SU-DHL-6 (cell line): Measurements from ENCODE around the gene CHST5.

Experiments
- H2AFZ ChIP-seq: fragments of 200-600 bp; sonication (generic); 2 replicates; pipeline ENCODE4 v1.6.1; 2014; ENCODE audit warnings: low read depth, mild to moderate bottlenecking, moderate library complexity, mixed read lengths, antibody characterized with exemption, low read length; ENCODE audit not compliant: severe bottlenecking
- H3F3A ChIP-seq: fragments of 200-600 bp; shearing (Covaris generic); 2 replicates; pipeline ENCODE4 v1.6.0; 2016; ENCODE audit warnings: antibody characterized with exemption, mild to moderate bottlenecking; ENCODE audit not compliant: insufficient read depth
- H3K27ac ChIP-seq: fragments of 200-600 bp; sonication (generic); 2 replicates; pipeline ENCODE4 v1.5.1; 2016; ENCODE audit warnings: low read depth, mild to moderate bottlenecking, low read length, moderate library complexity, mixed read lengths
- H3K27me3 ChIP-seq: fragments of 200-600 bp; sonication (generic), shearing (Covaris generic); 2 replicates; pipeline ENCODE4 v1.6.0; 2014; ENCODE audit warnings: mild to moderate bottlenecking, low read length
- H3K36me3 ChIP-seq: fragments of 200-600 bp; sonication (generic); 2 replicates; pipeline ENCODE4 v1.6.1; 2014; ENCODE audit warnings: mild to moderate bottlenecking, low read length, mixed read lengths
- H3K4me2 ChIP-seq: fragments of 300-600, 200-600 bp; shearing (Covaris generic), sonication (generic); 2 replicates; pipeline ENCODE4 v1.6.0; 2014; ENCODE audit warnings: low read length, low read depth, mild to moderate bottlenecking; ENCODE audit not compliant: poor library complexity, severe bottlenecking
- H3K4me3 ChIP-seq: fragments of 200-600 bp; sonication (generic); 2 replicates; pipeline ENCODE4 v1.5.1; 2014; ENCODE audit warnings: antibody characterized with exemption, low read length, mild to moderate bottlenecking, mixed read lengths; ENCODE audit not compliant: insufficient read depth, poor library complexity, severe bottlenecking
- H3K79me2 ChIP-seq: fragments of 200-600 bp; sonication (generic); 2 replicates; pipeline ENCODE4 v1.6.1; 2014; ENCODE audit warnings: mild to moderate bottlenecking, low read length, moderate library complexity; ENCODE audit not compliant: insufficient read depth
- H3K9ac ChIP-seq: fragments of 200-600 bp; sonication (generic); 2 replicates; pipeline ENCODE4 v1.7.0; 2014; ENCODE audit warnings: mild to moderate bottlenecking, low read length
- H3K9me2 ChIP-seq: fragments of 200-600 bp; sonication (generic); replicated peaks from 2 replicates; pipeline ENCODE4 v1.6.1; 2014; ENCODE audit warnings: low read length; ENCODE audit not compliant: insufficient read depth
- H3K9me3 ChIP-seq: fragments of 200-600 bp; sonication (generic); 2 replicates; pipeline ENCODE4 v1.6.1; 2014; ENCODE audit warnings: low read length, mixed read lengths; ENCODE audit not compliant: insufficient read depth
- H4K20me1 ChIP-seq: fragments of 200-600 bp; sonication (generic); 2 replicates; pipeline ENCODE4 v1.6.1; 2014; ENCODE audit warnings: low read depth, mild to moderate bottlenecking, antibody characterized with exemption, low read length, moderate library complexity, mixed read lengths
- EZH2phosphoT487 ChIP-seq: fragments of 200-600 bp; sonication (generic), shearing (Covaris generic); conservative IDR thresholded peaks from 2 replicates; pipeline ENCODE4 v1.6.1; 2018; ENCODE audit warnings: mild to moderate bottlenecking, antibody characterized with exemption, low read length, moderate library complexity, mixed read lengths
- TF ChIP-seq, protein P1 (sequence below): fragments of 200-600 bp; sonication (generic); IDR thresholded peaks from one replicate; pipeline ENCODE4 v1.5.1; 2017; ENCODE audit warnings: antibody characterized with exemption, mild to moderate bottlenecking, low read length, moderate library complexity; ENCODE audit not compliant: insufficient read depth, poor library complexity, severe bottlenecking

CHST5 gene

DNA sequence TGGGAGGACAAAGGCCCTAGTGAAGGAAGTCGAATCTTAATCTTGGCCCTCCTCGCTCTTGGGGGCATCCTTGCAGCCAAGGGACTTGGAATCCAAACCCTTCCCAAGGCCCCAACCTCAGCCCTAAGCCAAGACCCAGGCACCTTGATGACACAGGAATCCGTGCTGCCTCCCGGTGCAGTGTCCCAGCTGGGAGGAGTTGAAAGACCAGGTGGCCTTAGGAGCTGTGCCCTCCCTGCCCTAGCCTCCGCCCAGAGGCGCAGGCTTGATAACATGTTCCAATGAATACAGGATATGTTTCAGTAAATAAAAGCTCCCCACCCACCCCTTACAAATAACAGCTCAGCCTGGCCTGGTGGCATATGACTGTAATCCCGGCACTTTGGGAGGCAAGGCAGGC is at the start of gene CHST5:
Gene CHST5 (minus strand): TSS at position 208 of the 400 bp plus-strand sequence. CDS start 5,724 bp downstream, outside the sequence.
- Histone ChIP-seq H3K4me2 (no peak within 1 kb of the TSS), H3K36me3 (no peaks in the 10 kb centered on the region), H3K4me3 (no peak within 1 kb of the TSS), H3K9me2 (no peaks in the 10 kb centered on the region), H3F3A (no peaks in the 10 kb centered on the region), H3K27ac (no peak within 1 kb of the TSS), H3K9me3 (no peaks in the 10 kb centered on the region), H3K9ac (no peak within 1 kb of the TSS), H4K20me1 (no peaks in the 10 kb centered on the region), H3K79me2 (no peaks in the 10 kb centered on the region), H2AFZ (no peak within 1 kb of the TSS), H3K27me3 (no peaks in the 10 kb centered on the region)
- no peak for TF ChIP-seq EZH2phosphoT487
- TF ChIP-seq, protein P1, sequence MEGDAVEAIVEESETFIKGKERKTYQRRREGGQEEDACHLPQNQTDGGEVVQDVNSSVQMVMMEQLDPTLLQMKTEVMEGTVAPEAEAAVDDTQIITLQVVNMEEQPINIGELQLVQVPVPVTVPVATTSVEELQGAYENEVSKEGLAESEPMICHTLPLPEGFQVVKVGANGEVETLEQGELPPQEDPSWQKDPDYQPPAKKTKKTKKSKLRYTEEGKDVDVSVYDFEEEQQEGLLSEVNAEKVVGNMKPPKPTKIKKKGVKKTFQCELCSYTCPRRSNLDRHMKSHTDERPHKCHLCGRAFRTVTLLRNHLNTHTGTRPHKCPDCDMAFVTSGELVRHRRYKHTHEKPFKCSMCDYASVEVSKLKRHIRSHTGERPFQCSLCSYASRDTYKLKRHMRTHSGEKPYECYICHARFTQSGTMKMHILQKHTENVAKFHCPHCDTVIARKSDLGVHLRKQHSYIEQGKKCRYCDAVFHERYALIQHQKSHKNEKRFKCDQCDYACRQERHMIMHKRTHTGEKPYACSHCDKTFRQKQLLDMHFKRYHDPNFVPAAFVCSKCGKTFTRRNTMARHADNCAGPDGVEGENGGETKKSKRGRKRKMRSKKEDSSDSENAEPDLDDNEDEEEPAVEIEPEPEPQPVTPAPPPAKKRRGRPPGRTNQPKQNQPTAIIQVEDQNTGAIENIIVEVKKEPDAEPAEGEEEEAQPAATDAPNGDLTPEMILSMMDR, result no peak

- H3K4me2 ChIP-seq, result no peak overlapping the region
- no peak overlapping the region for H3K9ac ChIP-seq
- no peak for TF ChIP-seq EZH2phosphoT487
- TF ChIP-seq, protein P1, result no peak
Measured at GRCh38 chr16:75584108-75584507, 48.2 kb upstream of the CHST5 start.

DNA sequence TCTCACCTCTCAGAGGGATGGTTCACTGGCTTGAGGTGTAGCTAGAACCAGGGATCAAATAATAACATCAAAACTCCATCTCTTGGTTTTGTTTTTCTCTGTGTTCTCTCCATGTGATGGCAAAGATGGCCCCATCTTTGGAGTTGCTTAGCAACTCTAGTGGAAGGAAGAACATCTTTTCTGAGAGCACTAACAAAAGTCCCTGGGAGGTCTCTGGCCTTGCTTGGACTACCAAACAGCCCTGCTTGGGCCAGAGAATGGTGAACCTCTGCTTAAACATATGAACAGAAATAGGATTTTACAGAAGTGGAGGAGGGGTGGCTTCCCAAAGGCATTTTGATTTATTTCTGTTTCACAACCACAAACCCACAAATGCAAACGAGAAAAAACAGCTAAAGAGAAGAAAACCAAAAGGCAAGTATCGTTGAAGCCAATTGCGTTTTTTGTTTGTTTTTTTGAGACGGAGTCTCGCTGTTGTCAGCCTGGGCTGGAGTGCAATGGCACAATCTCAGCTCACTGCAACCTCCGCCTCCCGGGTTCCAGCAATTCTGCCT is 43.5 kb upstream of the CHST5 start:
- Histone ChIP-seq H3K4me3 (no peak overlapping the region), H3K36me3 (peaks cover 16% of the 10 kb centered on the region; the same call in 1 of the 2 replicates), H3K79me2 (no peaks in the 10 kb centered on the region; the same call in 1 of the 2 replicates), H3K9me3 (no peaks in the 10 kb centered on the region), H3K27ac (no peak overlapping the region), H3K4me2 (no peak overlapping the region), H3K27me3 (no peaks in the 10 kb centered on the region), H3F3A (peaks cover 5% of the 10 kb centered on the region; the same call in 1 of the 2 replicates), H4K20me1 (no peaks in the 10 kb centered on the region), H2AFZ (no peak overlapping the region), H3K9ac (no peak overlapping the region), H3K9me2 (no peaks in the 10 kb centered on the region)
- no peak for TF ChIP-seq EZH2phosphoT487
- TF ChIP-seq, protein P1, result no peak

More at GRCh38 chr16:75584108-75584507, 48.2 kb upstream of the CHST5 start:
- Histone ChIP-seq H3K36me3 (no peaks in the 10 kb centered on the region), H3K9me3 (no peaks in the 10 kb centered on the region), H3K27me3 (no peaks in the 10 kb centered on the region), H3F3A (peaks cover 5% of the 10 kb centered on the region; the same call in 1 of the 2 replicates), H3K27ac (no peak overlapping the region), H2AFZ (no peak overlapping the region), H3K9me2 (no peaks in the 10 kb centered on the region), H3K79me2 (no peaks in the 10 kb centered on the region), H3K4me3 (no peak overlapping the region), H4K20me1 (no peaks in the 10 kb centered on the region)
